Measurements from ENCODE around the gene NOTCH2.

GRCh38 chr1:119862276-119862675, 207.2 kb downstream of the NOTCH2 start:
- TF ChIP-seq CTCF (optimal IDR thresholded peaks at IDR 0.05 in 1 of 3, IDR thresholded peaks at IDR 0.05 in 1 of 3, conservative IDR thresholded peaks at IDR 0.05 in 1 of 3; ENCODE audit: extremely low read depth in 1 of 3, insufficient read depth in 2 of 3, low read length in 3 of 3), result no peak
- no peak for TF ChIP-seq EZH2 (IDR thresholded peaks at IDR 0.05; ENCODE audit: low read length)
